ENCODE measurements around the gene GHR.
"Not testable (repeated sequence)": the region's sequence is repeated elsewhere in the genome, so short reads cannot be mapped to it uniquely, and the experiment has no call there.

The GHR gene

GRCh38 chr5:42572313-42572712 is 149.1 kb downstream of the GHR start:
- DNase-seq, result no peak

DNA sequence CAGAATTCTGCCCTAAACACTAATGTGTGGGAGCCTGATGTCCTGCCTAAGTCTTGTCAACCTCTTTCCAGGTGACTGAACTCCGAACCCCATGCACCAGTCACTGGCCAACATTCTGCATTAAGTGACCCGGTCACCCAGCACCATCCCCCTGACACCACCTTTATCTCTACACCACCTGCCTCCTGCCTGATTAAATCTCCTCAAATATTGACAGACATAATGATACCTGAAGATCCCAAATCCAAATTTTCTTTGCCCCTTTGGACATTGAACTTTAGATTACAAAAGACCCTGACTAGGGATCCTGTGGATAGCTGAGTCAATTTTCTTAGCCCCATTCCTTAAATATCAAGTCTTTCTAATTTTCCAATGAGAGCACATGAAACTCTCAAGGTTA is 150.1 kb downstream of the GHR start:
- DNase-seq, result no peak

- not testable (repeated sequence) for DNase-seq
These were observed 152.7 kb downstream of the GHR start for GRCh38 chr5:42575914-42576313.

- DNase-seq, result not testable (repeated sequence)
These were observed 155.7 kb downstream of the GHR start for GRCh38 chr5:42578901-42579300.

GRCh38 chr5:42579320-42579719 is 156.1 kb downstream of the GHR start:
- DNase-seq, result no peak

DNA sequence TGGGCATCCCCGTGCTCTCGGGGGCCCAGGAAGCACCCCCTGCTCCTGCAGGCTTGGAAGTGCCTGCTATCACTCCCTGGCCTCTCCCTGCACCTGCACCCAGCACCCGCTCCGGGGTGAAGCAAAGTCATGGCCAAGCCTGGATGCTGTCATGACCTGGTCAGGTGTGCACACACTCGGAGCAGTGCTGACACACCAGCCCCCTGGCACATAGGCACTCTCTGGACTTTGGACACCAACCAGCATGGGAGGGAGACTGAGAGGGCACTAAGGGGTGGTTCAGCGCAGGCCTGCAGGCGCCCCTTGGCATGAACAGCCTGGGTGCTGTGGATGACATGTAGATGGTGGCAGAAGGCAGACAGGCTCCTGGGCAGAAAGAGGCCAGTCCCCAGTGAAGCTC is 158.6 kb downstream of the GHR start:
- DNase-seq, result no peak

- no peak for DNase-seq
These were observed 159.5 kb downstream of the GHR start for GRCh38 chr5:42582723-42583122.

GRCh38 chr5:42583322-42583721 is 160.1 kb downstream of the GHR start:
- DNase-seq, result no peak

- no peak for DNase-seq
These were observed 163.4 kb downstream of the GHR start for GRCh38 chr5:42586625-42587024.

- DNase-seq, result no peak
These were observed 164.0 kb downstream of the GHR start for GRCh38 chr5:42587096-42587723.

- DNase-seq, result no peak
These were observed 167.3 kb downstream of the GHR start for GRCh38 chr5:42590566-42590965.

DNA sequence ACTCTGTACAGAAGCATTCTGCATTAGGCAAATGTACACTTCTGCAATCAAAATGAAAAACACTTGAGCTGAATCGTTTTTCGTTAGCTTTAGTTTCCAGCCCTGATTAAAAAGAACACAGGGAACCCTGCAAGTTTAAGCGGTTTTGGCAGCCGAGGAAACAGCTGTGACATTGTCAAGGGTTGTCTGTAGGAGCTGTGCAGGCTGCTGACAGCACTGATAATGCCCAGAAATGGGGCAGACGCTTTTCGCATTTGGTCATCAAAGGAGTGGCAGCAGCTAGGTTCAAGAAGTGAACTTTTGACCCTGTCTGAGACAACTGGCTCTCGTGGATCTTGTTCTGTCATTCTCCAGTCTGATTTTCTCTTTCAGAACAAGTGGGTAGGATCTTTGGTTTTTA is 167.8 kb downstream of the GHR start:
- no peak for DNase-seq

- no peak for DNase-seq
These were observed 169.3 kb downstream of the GHR start for GRCh38 chr5:42592401-42593140.

- DNase-seq, result no peak
These were observed 170.4 kb downstream of the GHR start for GRCh38 chr5:42593591-42593990.

- no peak for DNase-seq
These were observed 172.4 kb downstream of the GHR start for GRCh38 chr5:42595597-42595996.

DNA sequence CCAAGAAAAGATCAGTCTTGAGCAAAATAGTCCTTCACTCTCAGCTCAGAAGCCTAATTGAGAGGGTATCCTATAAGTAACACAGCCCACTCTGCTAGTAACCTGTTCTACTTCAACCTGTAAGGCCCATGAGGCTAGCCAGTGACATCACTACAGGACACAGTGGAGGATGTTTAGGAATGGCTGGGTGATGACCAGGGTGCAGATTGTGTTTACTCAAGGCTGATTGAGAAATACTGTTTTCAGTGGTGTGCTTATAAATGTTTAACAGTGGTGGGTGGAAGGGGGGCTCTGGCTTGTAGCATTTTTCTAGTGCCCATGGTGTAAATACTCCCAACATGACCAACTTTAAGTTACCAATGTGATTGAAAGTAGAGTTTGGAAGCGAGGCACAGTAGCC is 173.6 kb downstream of the GHR start:
- no peak for DNase-seq

GRCh38 chr5:42597318-42597937 is 174.2 kb downstream of the GHR start:
- no peak for DNase-seq

GRCh38 chr5:42598311-42598710 is 175.1 kb downstream of the GHR start:
- DNase-seq, result no peak

DNA sequence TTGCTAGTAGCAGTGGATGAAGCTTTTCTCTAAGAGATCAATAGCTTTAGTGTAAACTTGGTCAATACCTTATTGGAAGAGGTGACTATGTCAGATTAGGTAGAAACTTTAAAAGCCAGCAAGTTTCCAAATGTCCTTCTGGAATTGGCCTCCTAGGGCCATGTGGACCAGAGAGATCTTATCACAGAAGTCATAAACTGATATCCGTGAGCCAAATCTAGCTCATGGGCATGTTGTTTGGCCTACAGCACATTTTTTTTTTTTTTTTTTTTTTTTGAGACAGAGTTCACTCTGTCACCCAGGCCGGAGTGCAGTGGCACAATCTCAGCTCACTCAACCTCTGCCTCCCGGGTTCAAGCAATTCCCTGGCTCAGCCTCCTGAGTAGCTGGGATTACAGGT is 175.9 kb downstream of the GHR start:
- DNase-seq, result no peak

DNA sequence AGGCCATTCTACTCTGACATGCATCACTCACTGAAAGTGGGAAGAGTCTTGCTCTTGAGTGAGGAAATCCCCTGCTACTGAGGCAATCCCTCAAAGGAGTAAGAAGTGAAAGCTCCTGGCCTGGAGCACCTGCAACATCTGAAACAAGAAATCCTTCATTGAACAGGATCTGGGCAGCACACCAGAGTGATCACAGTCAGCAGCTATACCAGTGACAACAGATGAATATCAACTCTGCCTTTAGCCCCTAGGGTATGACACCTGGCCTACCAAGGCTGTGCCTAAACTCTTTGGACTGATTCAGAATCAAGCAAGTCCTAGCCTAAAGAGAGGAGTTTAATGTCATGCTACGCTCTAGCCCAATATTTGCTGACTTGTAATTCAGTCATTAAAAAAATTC is 177.2 kb downstream of the GHR start:
- DNase-seq, result no peak

DNA sequence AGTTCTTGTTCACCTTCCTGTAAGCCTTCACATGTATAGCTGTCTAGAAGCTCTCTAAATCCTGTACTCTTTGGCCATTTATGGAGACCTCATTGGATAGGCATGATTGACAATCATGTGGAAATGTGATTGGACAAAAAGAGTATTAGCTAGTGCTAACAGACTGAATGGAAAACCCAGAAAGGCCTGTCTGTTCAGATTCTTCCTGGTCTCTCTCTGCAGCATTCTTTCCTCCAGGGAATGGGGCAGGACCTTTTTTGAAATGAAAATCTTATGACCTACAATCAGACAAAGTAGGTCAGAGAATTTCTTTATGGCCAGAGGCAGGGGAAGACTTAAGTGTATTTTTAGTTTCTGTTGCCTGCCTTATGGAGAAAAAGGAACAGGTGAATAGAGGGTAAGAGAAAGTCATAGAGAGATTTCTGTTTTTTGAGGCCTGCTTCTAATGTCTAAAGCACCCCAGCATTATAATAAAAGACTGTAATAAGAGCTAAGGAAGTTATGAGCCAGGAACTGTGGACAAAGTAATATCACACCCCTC is 181.0 kb downstream of the GHR start:
- no peak for DNase-seq

DNA sequence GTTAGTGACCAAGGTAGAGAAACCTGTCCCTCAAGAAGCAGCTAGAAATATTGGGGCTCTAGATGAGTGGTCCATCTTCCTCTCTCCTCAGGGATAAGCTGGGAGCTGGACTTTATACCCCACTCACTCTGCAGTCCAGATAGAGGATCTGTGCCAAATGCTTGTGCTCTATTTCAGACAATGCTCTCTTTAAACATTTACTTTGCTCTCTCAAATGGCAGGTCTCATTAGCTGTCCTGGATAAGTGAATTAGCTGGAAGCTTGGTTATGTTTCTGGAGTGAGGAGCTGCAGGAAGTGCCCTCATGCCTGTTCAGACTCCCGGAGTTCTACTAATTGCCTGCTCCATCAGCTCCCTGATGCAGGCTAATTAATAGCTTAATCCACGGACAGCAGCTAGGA is 182.3 kb downstream of the GHR start:
- no peak for DNase-seq

- DNase-seq, result no peak
These were observed 183.2 kb downstream of the GHR start for GRCh38 chr5:42606464-42606869.

DNA sequence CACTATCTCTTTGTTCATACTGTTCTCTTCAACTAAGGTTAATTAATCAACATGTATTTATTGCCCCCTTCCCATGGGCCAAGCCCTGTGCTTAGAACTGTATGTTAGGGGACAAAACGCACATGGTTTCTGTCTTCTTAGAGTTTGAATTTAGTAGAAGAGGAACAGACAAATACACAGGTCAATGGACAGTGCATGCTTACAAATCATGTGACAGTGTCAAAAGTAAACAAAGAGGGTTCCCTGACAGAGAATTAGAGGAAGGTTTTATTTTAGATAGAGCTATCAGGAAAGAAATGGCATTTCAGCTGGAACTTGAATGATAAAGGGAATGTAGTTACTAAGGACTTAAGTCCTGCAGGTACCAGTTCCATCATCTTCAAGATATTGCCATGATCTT is 188.2 kb downstream of the GHR start:
- no peak for DNase-seq
